Measurements from ENCODE around the gene TBC1D1. TPM values are rescaled to one million over a fixed set of nuclear protein-coding genes. Genes with fewer than 3 reads are reported as not detected.
A peak's percentile ranks its signal among the peaks of the same experiment; 100 is the strongest.

The TBC1D1 gene
- total and polyA plus RNA-seq, 4 experiments from 2014 or later, result 15.3 to 46.7 (median 34.3) TPM

DNA sequence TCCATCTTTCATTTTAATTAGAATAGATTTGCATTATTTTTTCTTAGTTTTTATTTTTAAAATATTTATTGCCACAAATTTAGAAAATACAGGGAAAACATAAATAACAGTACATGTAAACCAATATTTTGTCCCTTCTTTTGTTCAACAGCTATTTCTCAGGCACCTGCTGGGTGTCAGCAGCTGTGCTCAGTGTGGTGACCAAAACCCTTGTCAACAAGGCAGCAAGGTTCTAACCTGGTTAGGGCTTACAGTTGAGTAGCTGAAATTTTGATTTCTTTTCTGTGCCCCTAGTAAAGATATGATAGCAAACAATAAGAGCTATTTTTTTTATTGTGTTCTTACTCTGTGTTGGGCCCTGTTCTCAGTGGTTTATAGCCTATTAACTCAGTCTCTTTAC, 197.4 kb downstream of the TBC1D1 start:
- no peaks in the 10 kb centered on the region for H3K9me3 Mint-ChIP-seq
- CTCF ChIA-PET (ENCODE audit: partially characterized antibody), result no interaction called here
- peaks cover 37 to 50% of the 10 kb centered on the region in 2 donors for H3K36me3 Mint-ChIP-seq
- H3K27ac Mint-ChIP-seq, result peak overlapping the region in 1 of 7 donors; percentile 64
- DNase-seq, result no peak
- Histone ChIP-seq H3K4me1 (ENCODE audit: insufficient read depth, low read length) (no peaks in the 10 kb centered on the region), H3K27ac (ENCODE audit: low read depth, low read length) (no peak overlapping the region), H3K9me3 (ENCODE audit: control insufficient read depth in 1 of 2, low read length in 2 of 2) (no peaks in the 10 kb centered on the region), H3K4me3 (ENCODE audit: low read length in 2 of 2) (no peak overlapping the region), H3K27me3 (ENCODE audit: insufficient read depth, low read length) (no peaks in the 10 kb centered on the region), H3K36me3 (ENCODE audit: insufficient read depth, low read length) (no peaks in the 10 kb centered on the region)
- H3K27me3 Mint-ChIP-seq, result no peaks in the 10 kb centered on the region
- POLR2A ChIA-PET (ENCODE audit: partially characterized antibody), result no interaction called here
- intact Hi-C loops (cut with micrococcal nuclease), result no loop called here
- no peak overlapping the region for H3K4me3 Mint-ChIP-seq
- H3K4me1 Mint-ChIP-seq, result peaks cover 6 to 16% (median 14%) of the 10 kb centered on the region in 4 donors

GRCh38 chr4:38089961-38090360, 199.1 kb downstream of the TBC1D1 start:
- no peak overlapping the region for H3K4me3 ChIP-seq (ENCODE audit: low read length in 2 of 2)
- ChIA-PET POLR2A (ENCODE audit: partially characterized antibody) (no interaction called here), CTCF (ENCODE audit: partially characterized antibody) (interaction anchor here (1.9 kb wide), 1 partner anchor 21 kb away, joined by 5 read pairs; no protein-coding TSS in a partner anchor)
- no peaks in the 10 kb centered on the region for H3K4me1 ChIP-seq (ENCODE audit: insufficient read depth, low read length)
- H3K27me3 ChIP-seq (ENCODE audit: insufficient read depth, low read length), result no peaks in the 10 kb centered on the region
- peak overlapping the region in 3 of 7 donors; percentile 2 to 39 (median 7) for H3K27ac Mint-ChIP-seq
- no peak overlapping the region for H3K27ac ChIP-seq (ENCODE audit: low read depth, low read length)
- H3K9me3 Mint-ChIP-seq, result no peaks in the 10 kb centered on the region
- no peak overlapping the region for H3K4me3 Mint-ChIP-seq
- H3K36me3 Mint-ChIP-seq, result peaks cover 37 to 47% of the 10 kb centered on the region in 2 donors
- intact Hi-C loops (cut with micrococcal nuclease), result no loop called here
- H3K27me3 Mint-ChIP-seq, result no peaks in the 10 kb centered on the region
- no peak for DNase-seq
- H3K36me3 ChIP-seq (ENCODE audit: insufficient read depth, low read length), result no peaks in the 10 kb centered on the region
- peaks cover 6 to 16% (median 14%) of the 10 kb centered on the region in 4 donors for H3K4me1 Mint-ChIP-seq
- H3K9me3 ChIP-seq (ENCODE audit: control insufficient read depth in 1 of 2, low read length in 2 of 2), result no peaks in the 10 kb centered on the region

DNA sequence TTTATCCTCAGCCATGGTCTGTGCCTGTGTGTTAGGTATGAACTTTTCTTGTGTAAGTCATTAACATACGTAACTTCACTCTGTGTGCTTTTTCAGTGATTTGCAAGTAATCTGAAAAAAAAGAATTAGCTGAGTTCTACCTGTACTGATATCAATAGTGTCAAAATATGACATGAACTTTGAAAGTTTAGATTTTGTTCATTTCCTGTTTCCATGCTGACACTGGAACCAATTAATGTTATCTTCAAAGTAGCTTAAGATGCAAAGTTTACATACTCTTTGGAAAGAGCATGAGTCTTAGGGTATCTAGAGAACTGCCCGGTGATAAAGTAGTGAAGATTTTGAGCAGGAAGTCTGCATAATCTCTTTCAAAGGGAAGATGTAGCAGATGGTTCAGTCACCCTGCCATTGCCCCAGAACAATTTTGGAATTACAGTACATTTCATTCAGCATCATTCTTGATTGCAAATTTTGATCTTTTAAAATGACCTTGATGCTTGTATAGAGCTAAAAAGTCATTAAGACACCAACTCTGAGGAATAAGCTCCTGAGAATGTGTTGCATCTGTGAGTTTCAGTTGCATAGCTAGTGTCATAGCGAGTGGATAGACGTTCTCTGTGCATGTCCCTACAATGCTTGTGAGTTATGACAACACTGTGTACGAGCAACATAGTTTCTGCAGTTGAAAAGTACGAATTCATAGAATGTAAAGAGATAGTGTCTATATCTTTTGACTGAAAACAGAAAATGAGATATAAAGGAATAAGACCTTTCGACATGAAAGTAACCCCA, 199.8 kb downstream of the TBC1D1 start:
- intact Hi-C loops (cut with micrococcal nuclease), result no loop called here
- H3K27me3 ChIP-seq (ENCODE audit: insufficient read depth, low read length), result no peaks in the 10 kb centered on the region
- peak overlapping the region in 6 of 7 donors; percentile 7 to 76 (median 36) for H3K27ac Mint-ChIP-seq
- H3K4me3 Mint-ChIP-seq, result no peak overlapping the region
- H3K36me3 Mint-ChIP-seq, result peaks cover 44 to 49% of the 10 kb centered on the region in 2 donors
- H3K4me1 Mint-ChIP-seq, result peaks cover 6 to 16% (median 14%) of the 10 kb centered on the region in 4 donors
- H3K36me3 ChIP-seq (ENCODE audit: insufficient read depth, low read length), result no peaks in the 10 kb centered on the region
- DNase-seq, result no peak
- H3K9me3 Mint-ChIP-seq, result no peaks in the 10 kb centered on the region
- no peaks in the 10 kb centered on the region for H3K27me3 Mint-ChIP-seq
- no peak overlapping the region for H3K4me3 ChIP-seq (ENCODE audit: low read length in 2 of 2)
- no peaks in the 10 kb centered on the region for H3K9me3 ChIP-seq (ENCODE audit: control insufficient read depth in 1 of 2, low read length in 2 of 2)
- ChIA-PET POLR2A (ENCODE audit: partially characterized antibody) (no interaction called here), CTCF (ENCODE audit: partially characterized antibody) (interaction anchor here (1.1 to 1.9 kb wide), 2 partner anchors 22 to 28 kb away, joined by 3 to 5 read pairs; no protein-coding TSS in a partner anchor)
- H3K4me1 ChIP-seq (ENCODE audit: insufficient read depth, low read length), result no peaks in the 10 kb centered on the region
- no peak overlapping the region for H3K27ac ChIP-seq (ENCODE audit: low read depth, low read length)

- H3K9me3 ChIP-seq (ENCODE audit: control insufficient read depth in 1 of 2, low read length in 2 of 2), result no peaks in the 10 kb centered on the region
- no peaks in the 10 kb centered on the region for H3K4me1 ChIP-seq (ENCODE audit: insufficient read depth, low read length)
- H3K36me3 Mint-ChIP-seq, result peaks cover 52 to 57% of the 10 kb centered on the region in 2 donors
- POLR2A ChIA-PET (ENCODE audit: partially characterized antibody), result no interaction called here
- peak overlapping the region in 2 of 7 donors; percentile 3 to 32 for H3K27ac Mint-ChIP-seq
- CTCF ChIA-PET (ENCODE audit: partially characterized antibody), result interaction anchor here (1.1 to 1.9 kb wide), 2 partner anchors 23 to 29 kb away, joined by 3 to 5 read pairs; no protein-coding TSS in a partner anchor
- H3K27me3 Mint-ChIP-seq, result no peaks in the 10 kb centered on the region
- H3K4me3 Mint-ChIP-seq, result no peak overlapping the region
- H3K9me3 Mint-ChIP-seq, result no peaks in the 10 kb centered on the region
- no peak overlapping the region for H3K4me3 ChIP-seq (ENCODE audit: low read length in 2 of 2)
- intact Hi-C loops (cut with micrococcal nuclease), result no loop called here
- DNase-seq, result no peak
- no peak overlapping the region for H3K27ac ChIP-seq (ENCODE audit: low read depth, low read length)
- H3K4me1 Mint-ChIP-seq, result peaks cover 6 to 16% (median 14%) of the 10 kb centered on the region in 4 donors
- H3K27me3 ChIP-seq (ENCODE audit: insufficient read depth, low read length), result no peaks in the 10 kb centered on the region
- H3K36me3 ChIP-seq (ENCODE audit: insufficient read depth, low read length), result no peaks in the 10 kb centered on the region
Observed at GRCh38 chr4:38091636-38092035, 200.8 kb downstream of the TBC1D1 start.

GRCh38 chr4:38092701-38093100, 201.8 kb downstream of the TBC1D1 start:
- Mint-ChIP-seq H3K4me3 (no peak overlapping the region), H3K4me1 (peaks cover 6 to 16% (median 13%) of the 10 kb centered on the region in 4 donors), H3K27me3 (no peaks in the 10 kb centered on the region), H3K27ac (no peak overlapping the region), H3K36me3 (peaks cover 48 to 56% of the 10 kb centered on the region in 2 donors), H3K9me3 (no peaks in the 10 kb centered on the region)
- DNase-seq, result no peak
- no peaks in the 10 kb centered on the region for H3K27me3 ChIP-seq (ENCODE audit: insufficient read depth, low read length)
- POLR2A ChIA-PET (ENCODE audit: partially characterized antibody), result no interaction called here
- no peak overlapping the region for H3K27ac ChIP-seq (ENCODE audit: low read depth, low read length)
- CTCF ChIA-PET (ENCODE audit: partially characterized antibody), result no interaction called here
- intact Hi-C loops (cut with micrococcal nuclease), result no loop called here
- no peaks in the 10 kb centered on the region for H3K9me3 ChIP-seq (ENCODE audit: control insufficient read depth in 1 of 2, low read length in 2 of 2)
- no peak overlapping the region for H3K4me3 ChIP-seq (ENCODE audit: low read length in 2 of 2)
- no peaks in the 10 kb centered on the region for H3K4me1 ChIP-seq (ENCODE audit: insufficient read depth, low read length)
- no peaks in the 10 kb centered on the region for H3K36me3 ChIP-seq (ENCODE audit: insufficient read depth, low read length)

GRCh38 chr4:38094419-38094818, 203.5 kb downstream of the TBC1D1 start:
- Mint-ChIP-seq H3K27ac (no peak overlapping the region), H3K9me3 (no peaks in the 10 kb centered on the region), H3K27me3 (no peaks in the 10 kb centered on the region), H3K4me1 (peaks cover 6 to 16% (median 14%) of the 10 kb centered on the region in 4 donors), H3K36me3 (peaks cover 51 to 67% of the 10 kb centered on the region in 2 donors), H3K4me3 (no peak overlapping the region)
- CTCF ChIA-PET (ENCODE audit: partially characterized antibody), result interaction anchor here (0.6 to 1.7 kb wide), 4 partner anchors 23 to 320 kb away, joined by 3 to 4 read pairs (median 3); no protein-coding TSS in a partner anchor
- Histone ChIP-seq H3K4me3 (ENCODE audit: low read length in 2 of 2) (no peak overlapping the region), H3K27me3 (ENCODE audit: insufficient read depth, low read length) (no peaks in the 10 kb centered on the region), H3K9me3 (ENCODE audit: control insufficient read depth in 1 of 2, low read length in 2 of 2) (no peaks in the 10 kb centered on the region), H3K27ac (ENCODE audit: low read depth, low read length) (no peak overlapping the region), H3K36me3 (ENCODE audit: insufficient read depth, low read length) (peaks cover 6% of the 10 kb centered on the region), H3K4me1 (ENCODE audit: insufficient read depth, low read length) (no peaks in the 10 kb centered on the region)
- intact Hi-C loops (cut with micrococcal nuclease), result no loop called here
- DNase-seq, result no peak
- POLR2A ChIA-PET (ENCODE audit: partially characterized antibody), result interaction anchor here (1.1 to 1.3 kb wide), 2 partner anchors 13 to 37 kb away, joined by 3 read pairs; no protein-coding TSS in a partner anchor

GRCh38 chr4:38095691-38096090, 204.8 kb downstream of the TBC1D1 start:
- Mint-ChIP-seq H3K9me3 (no peaks in the 10 kb centered on the region), H3K4me1 (peaks cover 1 to 7% (median 6%) of the 10 kb centered on the region in 4 donors), H3K27ac (no peak overlapping the region), H3K4me3 (no peak overlapping the region), H3K36me3 (peaks cover 47 to 67% of the 10 kb centered on the region in 2 donors), H3K27me3 (no peaks in the 10 kb centered on the region)
- ChIA-PET POLR2A (ENCODE audit: partially characterized antibody) (interaction anchor here (1.3 to 1.6 kb wide), 2 partner anchors 14 to 35 kb away, joined by 3 read pairs; no protein-coding TSS in a partner anchor), CTCF (ENCODE audit: partially characterized antibody) (interaction anchor here (0.8 to 1.1 kb wide), 4 partner anchors 9 to 61 kb away, joined by 3 read pairs; no protein-coding TSS in a partner anchor)
- intact Hi-C loops (cut with micrococcal nuclease), result no loop called here
- Histone ChIP-seq H3K27ac (ENCODE audit: low read depth, low read length) (no peak overlapping the region), H3K36me3 (ENCODE audit: insufficient read depth, low read length) (peaks cover 7% of the 10 kb centered on the region), H3K4me3 (ENCODE audit: low read length in 2 of 2) (no peak overlapping the region), H3K9me3 (ENCODE audit: control insufficient read depth in 1 of 2, low read length in 2 of 2) (no peaks in the 10 kb centered on the region), H3K4me1 (ENCODE audit: insufficient read depth, low read length) (no peaks in the 10 kb centered on the region), H3K27me3 (ENCODE audit: insufficient read depth, low read length) (no peaks in the 10 kb centered on the region)
- no peak for DNase-seq

Measured in CD4-positive, alpha-beta memory T cell (primary cell).